Activated CD4-positive, alpha-beta T cell treated with anti-CD3 and anti-CD28 coated beads, Interleukin-2, amount 50 U/mL, for 24 hours (primary cell): ENCODE data around the gene PES1.
A peak's percentile ranks its signal among the peaks of the same experiment; 100 is the strongest.
"Not testable (repeated sequence)": the region's sequence is repeated elsewhere in the genome, so short reads cannot be mapped to it uniquely, and the experiment has no call there.

Source experiments
- DNase-seq, 2 donors: peaks; one replicate each; pipeline ENCODE4 v3.0.0-alpha.2; 2020; ENCODE audit warnings: low read depth in 1 of 2, low spot score in 1 of 2

PES1 gene

DNA sequence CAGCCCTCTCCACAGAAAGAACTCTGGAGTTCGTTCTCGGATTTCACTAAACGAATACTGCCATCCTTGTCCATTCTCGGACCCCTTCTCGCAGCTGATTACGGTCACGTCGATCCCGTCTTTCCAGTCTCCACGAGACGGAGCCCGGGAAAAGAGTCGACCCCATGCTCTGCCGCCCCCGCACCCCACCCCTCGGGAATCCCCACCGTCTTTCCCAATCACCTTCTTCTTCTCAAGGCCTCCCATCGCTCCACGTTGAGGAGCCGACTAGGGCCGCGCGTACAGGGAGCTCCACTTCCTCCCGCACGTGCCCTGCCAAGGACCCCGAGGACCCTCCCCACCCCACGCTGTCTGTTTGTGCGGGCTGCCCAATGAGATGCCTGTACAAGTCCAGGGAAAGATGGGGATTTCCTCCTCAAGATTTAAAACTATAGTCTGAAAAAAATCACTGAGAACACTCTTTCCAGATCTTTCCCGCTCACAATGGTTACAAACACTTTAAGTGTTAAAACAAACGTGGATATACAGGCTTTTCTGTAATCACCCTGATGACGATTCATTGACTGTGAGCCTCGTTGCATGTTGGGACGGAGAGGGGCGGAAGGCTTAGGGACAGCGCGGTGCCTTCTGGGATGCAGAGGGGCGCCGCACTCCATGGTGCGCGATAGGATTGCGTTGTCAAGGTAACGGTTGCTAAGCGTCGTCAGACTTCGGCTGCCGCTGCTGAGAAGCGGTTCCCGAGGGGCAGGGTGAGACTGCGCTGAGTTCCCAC lies at the start of gene PES1:
Gene PES1, minus strand, starts transcription at position 323 of the 772 bp plus-strand sequence. Its CDS starts 77 bp downstream, at position 246.
- peak; percentile 85 to 95 for DNase-seq

DNA sequence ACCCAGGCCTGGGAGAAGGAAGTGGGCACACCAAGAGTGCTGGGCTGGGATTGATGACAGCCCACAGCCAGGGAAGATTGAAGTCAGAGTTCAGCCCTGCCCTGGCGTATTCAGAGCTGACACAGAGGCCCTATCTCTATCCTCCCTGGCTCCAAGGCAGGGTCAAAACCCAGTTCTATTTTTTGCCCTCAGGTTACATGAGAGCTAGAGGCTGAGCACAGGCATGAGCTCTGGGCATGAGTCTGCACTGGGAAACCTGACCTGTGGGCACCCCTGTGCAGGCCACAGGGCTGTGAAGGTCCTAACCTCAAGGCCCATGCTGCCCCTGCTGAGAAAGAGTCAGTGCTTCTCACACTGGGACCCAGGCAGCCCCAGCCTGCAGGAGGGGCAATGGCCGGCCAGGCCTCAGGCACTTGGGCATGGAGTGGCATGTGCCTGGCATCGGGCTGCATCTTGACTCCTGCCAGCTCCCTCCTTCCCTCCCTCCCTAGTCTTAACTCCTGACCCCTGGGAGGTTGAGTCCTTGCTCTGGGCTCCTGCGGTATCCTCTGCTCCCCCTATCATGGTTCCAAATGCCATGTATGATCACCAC lies 49.2 kb upstream of the PES1 start:
- DNase-seq, result no peak

DNA sequence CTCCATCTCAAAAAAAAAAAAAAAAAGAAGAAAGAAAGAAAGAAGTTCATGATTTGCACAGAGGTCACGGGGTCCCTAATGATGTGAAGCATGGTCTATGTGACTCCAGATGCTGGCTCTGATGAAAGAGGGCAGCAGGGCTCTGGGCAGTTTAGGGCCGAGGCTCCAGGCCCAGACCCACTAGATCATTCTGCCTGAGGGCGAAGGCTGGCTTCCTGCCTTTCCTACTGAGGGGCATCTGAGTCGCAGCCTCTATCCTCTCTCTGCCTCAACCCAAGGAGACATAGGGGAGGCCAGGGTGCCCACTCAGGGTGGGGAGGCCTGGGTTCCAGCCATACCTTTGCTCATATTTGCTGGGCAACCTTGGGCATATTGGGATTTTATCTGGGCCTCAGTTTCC lies 48.7 kb upstream of the PES1 start:
- no peak for DNase-seq

DNA sequence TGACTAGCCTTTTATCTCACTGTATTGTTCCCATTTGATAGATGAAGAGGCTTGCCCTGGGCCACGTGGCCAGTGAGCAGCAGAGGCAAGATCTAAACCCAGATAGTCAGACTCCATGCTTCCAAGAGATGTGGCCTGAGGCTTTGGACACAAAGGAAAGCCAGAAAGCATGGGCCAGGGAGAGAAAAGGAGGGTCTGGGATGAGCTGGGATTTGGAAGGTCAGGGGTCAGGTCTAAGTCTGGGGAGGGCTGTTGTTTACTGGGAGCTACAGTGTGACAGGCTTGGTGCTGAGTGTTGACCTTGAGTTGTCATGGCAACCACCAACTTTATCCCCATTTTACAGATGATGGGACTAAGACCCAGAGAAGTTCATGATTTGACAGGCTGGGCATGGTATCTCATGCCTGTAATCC lies 46.0 kb upstream of the PES1 start:
- DNase-seq, result no peak

DNA sequence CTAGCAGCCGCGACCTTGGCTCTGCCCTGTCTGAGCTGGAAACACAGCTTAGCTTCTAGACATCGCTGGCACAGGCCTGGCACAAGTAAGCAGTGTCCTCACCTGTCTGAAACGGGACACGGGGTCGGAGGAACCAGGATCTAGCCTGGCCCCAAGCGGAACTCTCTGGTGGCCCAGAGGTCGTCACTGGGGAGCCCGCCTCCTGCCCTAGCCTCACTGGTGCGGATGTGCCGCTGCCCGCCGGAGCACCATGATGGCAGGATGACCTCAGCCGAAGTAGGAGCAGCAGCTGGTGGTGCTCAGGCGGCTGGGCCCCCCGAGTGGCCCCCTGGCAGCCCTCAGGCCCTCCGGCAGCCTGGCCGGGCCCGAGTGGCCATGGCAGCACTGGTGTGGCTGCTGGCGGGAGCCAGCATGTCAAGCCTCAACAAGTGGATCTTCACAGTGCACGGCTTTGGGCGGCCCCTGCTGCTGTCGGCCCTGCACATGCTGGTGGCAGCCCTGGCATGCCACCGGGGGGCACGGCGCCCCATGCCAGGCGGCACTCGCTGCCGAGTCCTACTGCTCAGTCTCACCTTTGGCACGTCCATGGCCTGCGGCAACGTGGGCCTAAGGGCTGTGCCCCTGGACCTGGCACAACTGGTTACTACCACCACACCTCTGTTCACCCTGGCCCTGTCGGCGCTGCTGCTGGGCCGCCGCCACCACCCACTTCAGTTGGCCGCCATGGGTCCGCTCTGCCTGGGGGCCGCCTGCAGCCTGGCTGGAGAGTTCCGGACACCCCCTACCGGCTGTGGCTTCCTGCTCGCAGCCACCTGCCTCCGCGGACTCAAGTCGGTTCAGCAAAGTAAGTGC lies 44.7 kb upstream of the PES1 start:
- DNase-seq, result no peak

DNA sequence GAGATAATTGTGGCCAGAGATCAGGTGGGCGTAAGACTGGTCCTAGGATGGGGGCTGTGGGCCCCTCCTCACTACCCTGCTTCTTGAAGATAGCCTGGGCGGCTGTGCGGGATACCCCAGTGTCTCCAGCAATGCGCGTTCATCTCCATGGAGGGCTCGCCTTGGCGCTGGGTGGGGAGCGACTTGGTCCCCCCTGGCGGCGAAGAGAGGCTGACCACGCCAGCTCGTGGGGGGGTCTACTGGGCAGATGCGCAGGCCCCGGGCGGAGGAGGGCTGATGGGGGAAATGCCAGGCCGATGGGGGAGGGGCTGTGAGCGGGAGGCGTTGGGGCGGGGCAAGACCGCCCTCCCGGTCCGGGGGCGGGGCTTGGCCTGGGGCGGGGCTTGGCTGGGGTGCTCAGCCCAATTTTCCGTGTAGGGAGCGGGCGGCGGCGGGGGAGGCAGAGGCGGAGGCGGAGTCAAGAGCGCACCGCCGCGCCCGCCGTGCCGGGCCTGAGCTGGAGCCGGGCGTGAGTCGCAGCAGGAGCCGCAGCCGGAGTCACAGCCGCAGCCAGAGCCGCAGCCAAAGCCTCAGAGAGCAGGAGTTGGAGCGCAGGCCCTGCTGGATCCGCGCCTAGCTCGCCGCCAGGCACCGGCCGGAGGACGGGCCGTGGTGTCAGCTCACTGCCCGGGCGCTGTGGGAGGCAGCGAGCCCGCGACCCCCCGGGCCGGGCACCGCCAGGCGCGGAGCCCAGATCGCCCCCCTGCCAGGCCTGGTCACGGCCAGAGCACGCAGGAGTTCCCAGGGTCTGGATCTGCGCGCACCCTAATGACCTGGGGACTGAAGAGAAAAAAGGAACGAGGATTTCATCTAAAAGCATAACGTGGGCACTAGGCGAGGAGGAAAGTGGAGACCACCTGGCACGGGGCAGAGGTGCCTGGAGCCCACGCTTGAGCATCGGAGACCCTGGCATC lies 43.8 kb upstream of the PES1 start, which contains the start of gene SLC35E4:
Gene SLC35E4, plus strand, starts transcription at position 509 of the 953 bp plus-strand sequence. CDS start 670 bp downstream, outside the sequence.
- peak; percentile 93 to 96 for DNase-seq

DNA sequence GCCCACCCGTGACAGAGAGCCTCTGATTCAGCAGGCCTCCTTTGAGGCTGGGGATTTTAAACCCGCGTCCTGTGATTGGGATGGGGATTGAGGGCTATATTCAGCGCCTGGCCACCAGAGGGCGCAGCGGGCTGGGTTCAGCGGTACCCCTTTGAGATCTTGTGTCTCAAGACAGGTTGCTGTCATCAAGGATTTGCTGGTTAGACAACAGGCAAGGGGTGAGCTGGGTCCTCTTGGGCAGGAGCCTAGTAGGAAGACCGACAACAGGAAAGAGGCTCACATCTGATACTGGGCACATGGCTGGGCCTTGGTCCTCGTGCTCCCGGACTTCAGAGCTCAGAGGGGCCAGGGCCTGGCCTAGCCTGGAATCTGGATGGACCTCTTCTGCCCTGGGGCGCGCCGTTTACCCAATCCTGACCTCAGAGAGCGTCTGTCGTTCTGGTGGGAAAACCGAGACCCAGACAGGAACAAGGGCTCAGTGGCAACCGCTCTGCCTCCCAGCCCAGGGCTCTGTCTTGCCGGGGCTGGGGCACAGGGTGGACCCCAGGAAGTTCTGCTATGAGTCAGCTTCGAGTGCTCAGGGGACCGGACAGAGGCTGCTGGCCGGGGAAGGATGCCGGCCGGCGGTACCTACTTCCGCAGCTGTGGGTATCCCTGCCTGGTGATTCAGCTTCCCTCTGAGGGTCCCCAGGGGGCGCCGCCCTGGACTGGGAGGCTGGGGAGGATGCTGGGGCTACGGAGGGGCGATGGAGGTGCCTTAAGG lies 42.9 kb upstream of the PES1 start:
- peak; percentile 88 to 89 for DNase-seq

DNA sequence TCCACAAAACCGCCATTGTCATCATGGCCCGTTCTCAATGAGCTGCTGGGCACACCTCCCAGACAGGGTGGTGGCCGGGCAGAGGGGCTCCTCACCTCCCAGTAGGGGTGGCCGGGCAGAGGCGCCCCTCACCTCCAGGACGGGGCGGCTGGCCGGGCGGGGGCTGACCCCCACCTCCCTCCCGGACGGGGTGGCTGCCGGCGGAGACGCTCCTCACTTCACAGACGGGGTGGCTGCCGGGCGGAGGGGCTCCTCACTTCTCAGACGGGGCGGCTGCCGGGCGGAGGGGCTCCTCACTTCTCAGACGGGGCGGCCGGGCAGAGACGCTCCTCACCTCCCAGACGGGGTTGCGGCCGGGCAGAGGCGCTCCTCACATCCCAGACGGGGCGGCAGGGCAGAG lies 39.8 kb upstream of the PES1 start:
- DNase-seq, result not testable (repeated sequence)

DNA sequence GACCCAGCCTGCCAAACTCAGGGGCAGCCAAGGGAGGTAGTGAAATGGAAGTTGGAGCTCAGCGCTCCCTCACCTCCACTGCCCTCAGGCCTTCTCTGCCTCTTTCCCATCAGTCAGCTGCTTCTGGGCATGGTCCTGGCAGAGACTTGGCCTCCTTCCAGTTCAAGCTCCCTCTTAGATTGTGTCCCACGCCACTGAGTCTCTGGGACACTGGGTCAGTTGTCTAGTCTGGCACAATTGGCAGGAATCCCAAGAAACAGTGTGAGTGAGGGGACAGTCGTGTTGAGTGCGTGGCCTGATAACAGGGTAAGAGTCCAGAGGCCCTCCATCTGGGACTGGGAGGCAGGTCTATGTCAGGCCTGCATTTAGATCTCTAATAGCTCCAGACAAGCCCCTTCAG lies 36.8 kb upstream of the PES1 start:
- no peak for DNase-seq

DNA sequence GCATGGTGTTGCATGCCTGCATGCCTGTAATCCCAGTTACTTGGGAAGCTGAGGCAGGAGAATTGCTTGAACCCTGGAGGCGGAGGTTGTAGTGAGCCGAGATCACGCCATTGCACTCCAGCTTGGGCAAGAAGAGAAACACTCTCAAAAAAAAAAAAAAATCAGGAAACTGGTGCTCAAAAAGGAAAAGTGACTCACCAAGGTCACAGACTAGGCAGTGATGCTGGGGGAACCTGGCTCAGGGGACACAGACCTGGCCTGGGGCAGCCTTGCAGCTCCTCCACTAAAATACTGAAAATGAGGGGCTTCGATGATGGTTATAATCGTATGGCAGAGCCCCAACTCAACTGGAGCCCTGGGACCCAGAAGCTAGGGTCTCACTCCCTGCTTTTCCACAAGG lies 35.8 kb upstream of the PES1 start:
- DNase-seq, result no peak

DNA sequence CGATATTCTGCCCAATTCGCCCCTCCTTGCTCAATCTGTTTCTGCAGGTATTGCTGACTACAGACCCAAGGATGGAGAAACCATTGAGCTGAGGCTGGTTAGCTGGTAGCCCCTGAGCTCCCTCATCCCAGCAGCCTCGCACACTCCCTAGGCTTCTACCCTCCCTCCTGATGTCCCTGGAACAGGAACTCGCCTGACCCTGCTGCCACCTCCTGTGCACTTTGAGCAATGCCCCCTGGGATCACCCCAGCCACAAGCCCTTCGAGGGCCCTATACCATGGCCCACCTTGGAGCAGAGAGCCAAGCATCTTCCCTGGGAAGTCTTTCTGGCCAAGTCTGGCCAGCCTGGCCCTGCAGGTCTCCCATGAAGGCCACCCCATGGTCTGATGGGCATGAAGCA lies 34.7 kb upstream of the PES1 start:
- DNase-seq, result no peak

DNA sequence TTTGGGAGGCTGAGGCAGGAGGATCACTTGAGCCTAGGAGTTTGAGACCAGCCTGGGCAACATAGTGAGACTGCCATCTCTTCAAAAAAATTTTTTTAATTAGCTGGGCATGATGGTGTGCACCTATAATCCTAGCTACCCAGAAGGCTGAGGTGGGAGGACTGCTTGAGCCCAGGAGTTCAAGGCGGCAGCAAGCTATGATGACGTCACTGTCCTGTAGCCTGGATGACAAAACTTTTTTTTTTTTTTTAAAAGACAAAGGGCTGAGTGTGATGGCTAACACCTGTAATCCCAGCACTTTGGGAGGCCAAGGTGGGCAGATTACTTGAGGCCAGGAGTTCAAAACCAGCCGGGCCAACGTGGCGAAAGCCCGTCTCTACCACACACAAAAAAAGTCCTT lies 28.2 kb upstream of the PES1 start:
- DNase-seq, result not testable (repeated sequence)

DNA sequence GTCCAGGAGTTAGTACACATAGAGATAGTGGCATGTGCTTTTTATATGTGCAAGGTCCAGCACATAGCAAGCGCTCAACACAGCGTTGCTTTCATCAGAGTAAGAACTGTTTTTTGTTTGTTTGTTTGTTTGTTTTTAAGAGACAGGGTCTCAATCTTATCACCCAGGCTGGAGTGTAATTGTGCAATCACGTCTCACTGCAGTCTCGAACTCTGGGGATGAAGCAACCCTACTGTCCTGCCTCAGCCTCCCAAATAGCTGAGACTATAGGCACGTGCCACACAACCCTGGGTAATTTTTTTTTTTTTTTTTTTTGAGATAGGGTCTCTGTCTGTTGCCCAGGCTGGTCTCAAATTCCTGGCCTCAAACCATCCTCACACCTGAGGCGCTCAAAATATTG lies 26.1 kb upstream of the PES1 start:
- no peak for DNase-seq

DNA sequence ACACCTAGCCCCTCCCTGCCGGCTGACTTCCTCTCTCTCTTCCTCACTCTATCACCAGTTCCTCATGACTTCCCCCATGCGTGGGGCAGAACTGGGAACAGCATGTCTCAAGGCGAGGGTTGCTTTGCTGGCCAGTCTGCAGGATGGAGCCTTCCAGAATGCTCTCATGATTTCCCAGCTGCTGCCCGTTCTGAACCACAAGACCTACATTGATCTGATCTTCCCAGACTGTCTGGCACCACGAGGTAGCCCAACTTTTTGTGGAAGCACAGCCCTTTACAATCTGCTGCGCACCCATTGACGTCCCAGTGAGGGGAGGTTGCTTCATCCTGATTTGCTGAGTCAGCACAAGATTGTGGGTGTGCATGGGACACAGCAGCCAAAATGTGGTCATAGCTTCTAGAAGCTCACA lies 23.8 kb upstream of the PES1 start:
- DNase-seq, result no peak

DNA sequence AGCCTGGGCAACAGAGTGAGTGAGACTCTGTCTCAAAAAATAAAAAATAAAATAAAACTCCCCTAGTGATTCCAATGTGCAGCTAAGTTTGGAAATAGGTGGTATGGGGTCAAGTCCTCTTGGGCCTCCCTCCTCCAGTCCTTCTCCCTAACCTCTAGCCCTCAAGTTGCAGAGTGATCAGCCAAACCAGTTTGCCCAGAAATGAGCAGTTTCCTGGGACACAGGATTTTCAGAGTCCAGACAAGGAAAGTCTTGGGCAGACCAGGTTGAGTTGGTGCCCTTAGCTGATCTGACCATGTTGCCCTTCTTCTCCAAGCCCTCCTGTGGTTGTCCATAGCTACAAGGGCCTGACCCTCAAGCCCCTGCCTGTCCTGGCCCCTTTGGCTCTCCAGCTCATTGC lies 23.2 kb upstream of the PES1 start:
- no peak for DNase-seq

DNA sequence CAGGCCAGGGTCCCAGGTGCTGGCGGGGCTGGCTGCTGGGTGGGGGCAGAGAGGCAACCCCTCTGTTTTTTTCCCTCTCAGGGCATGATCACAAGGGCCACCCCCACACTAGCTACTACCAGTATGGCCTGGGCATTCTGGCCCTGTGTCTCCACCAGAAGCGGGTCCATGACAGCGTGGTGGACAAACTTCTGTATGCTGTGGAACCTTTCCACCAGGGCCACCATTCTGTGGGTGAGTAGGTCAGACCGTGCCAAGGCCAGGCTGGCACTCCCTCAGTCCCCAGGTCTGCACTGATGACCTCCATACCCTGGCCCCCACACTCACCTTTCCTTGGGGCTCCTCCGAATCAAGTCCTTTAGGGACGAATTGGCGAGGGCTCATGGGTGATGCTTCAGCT lies 22.6 kb upstream of the PES1 start:
- DNase-seq, result no peak

DNA sequence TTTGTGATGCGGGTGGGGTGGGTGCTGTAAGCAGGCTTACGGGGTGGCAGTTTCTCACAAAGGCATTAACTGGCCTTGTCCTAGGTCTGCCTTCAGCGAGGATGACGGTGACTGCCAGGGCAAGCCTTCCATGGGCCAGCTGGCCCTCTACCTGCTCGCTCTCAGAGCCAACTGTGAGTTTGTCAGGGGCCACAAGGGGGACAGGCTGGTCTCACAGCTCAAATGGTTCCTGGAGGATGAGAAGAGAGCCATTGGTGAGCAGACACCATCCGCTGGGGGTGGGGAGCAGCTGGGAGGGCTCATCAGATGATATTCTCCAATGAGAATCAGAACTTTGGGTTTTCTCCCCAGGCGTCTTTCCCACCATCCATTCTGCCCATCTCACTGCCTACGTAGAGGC lies 21.1 kb upstream of the PES1 start:
- no peak for DNase-seq

DNA sequence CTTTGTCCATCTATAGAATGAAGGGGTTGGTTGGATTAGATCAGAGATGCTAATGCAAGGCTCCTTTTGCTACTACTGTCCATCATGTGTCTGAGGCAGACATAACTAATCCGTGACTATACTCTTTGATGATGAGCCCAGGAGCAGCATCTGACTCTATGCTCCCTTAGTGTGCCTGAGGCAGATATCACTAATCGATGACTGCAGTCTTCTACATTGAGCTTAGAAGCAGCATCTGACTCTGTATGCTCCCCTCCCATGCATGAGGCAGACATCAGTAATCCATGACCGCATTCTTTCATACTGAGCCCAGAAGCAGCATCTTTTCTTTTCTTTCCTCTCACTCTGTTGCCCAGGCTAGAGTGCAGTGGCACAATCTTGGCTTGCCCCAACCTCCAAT lies 19.5 kb upstream of the PES1 start:
- DNase-seq, result no peak

DNA sequence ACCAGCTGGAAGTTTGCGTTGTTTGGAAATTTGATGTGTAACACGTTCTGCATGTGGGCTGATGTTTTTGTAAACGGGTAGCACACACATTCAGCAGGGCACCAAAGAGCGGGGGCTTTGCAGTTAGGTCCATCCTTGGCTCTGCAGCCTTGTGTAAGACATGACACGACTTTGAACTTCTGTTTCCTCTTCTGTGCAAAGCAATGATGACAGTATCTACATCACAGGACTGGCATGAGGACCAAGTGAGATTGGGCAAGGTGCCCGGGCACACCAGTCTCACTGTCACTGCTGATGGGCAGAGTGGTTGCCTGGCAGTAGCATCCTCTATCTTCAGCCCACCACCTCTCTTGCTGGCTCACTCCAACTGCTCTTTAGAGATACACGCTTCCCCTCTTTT lies 18.6 kb upstream of the PES1 start:
- no peak for DNase-seq
